Keratinocyte (primary cell): ENCODE measurements around the gene RFC4. TPM values are rescaled to one million over a fixed set of nuclear protein-coding genes. Genes with fewer than 3 reads are reported as not detected.

Experiments
- DNase-seq: peaks from one replicate; pipeline ENCODE4 v3.0.0-alpha.2; 2011; ENCODE audit warnings: low read depth, missing footprints, low spot score
- FAIRE-seq: peaks from 2 replicates; lab custom pipeline; 2011; peaks lifted over from hg19 to GRCh38; lab: Jason Lieb, UNC
- H2AFZ ChIP-seq: 2 replicates; pipeline ENCODE4 v1.6.0; 2012; ENCODE audit warnings: low read length, control low read depth, inconsistent platforms; ENCODE audit not compliant: control insufficient read depth
- H3K27ac ChIP-seq: 2 replicates; pipeline ENCODE4 v1.5.1; 2011; ENCODE audit warnings: low read length; ENCODE audit not compliant: control insufficient read depth, insufficient read depth
- H3K27me3 ChIP-seq: 3 replicates; pipeline ENCODE4 v1.6.0; 2011; ENCODE audit warnings: low read length; ENCODE audit not compliant: control insufficient read depth, insufficient read depth; ENCODE audit errors: extremely low read depth
- H3K36me3 ChIP-seq, 2 experiments: 2 replicates in 1 of 2; 3 replicates in 1 of 2; pipeline ENCODE4 v1.5.1; 2011; ENCODE audit warnings: low read length in 2 of 2, mild to moderate bottlenecking in 1 of 2; ENCODE audit not compliant: control insufficient read depth in 2 of 2, insufficient read depth in 2 of 2; ENCODE audit errors: extremely low read depth in 1 of 2
- H3K4me1 ChIP-seq: 3 replicates; pipeline ENCODE4 v1.5.1; 2011; ENCODE audit warnings: low read length; ENCODE audit not compliant: control insufficient read depth, insufficient read depth; ENCODE audit errors: extremely low read depth
- H3K4me2 ChIP-seq: 3 replicates; pipeline ENCODE4 v1.6.0; 2011; ENCODE audit warnings: low read depth, low read length; ENCODE audit not compliant: control insufficient read depth, insufficient read depth; ENCODE audit errors: extremely low read depth
- H3K4me3 ChIP-seq, 3 experiments: fragments of 200-600 bp in 1 of 3; sonication (generic) in 1 of 3; 2 replicates in 2 of 3; 3 replicates in 1 of 3; pipeline ENCODE4 v1.5.1; 2011 to 2016; ENCODE audit warnings: low read length in 3 of 3, mild to moderate bottlenecking in 3 of 3, control low read depth in 2 of 3, inconsistent platforms in 1 of 3, low read depth in 1 of 3, mixed read lengths in 1 of 3, mixed run types in 1 of 3, moderate library complexity in 1 of 3; ENCODE audit not compliant: control insufficient read depth in 2 of 3, insufficient read depth in 2 of 3; ENCODE audit errors: extremely low read depth in 1 of 3
- H3K79me2 ChIP-seq: 2 replicates; pipeline ENCODE4 v1.6.0; 2012; ENCODE audit warnings: low read length; ENCODE audit not compliant: control insufficient read depth, insufficient read depth
- H3K9ac ChIP-seq: 3 replicates; pipeline ENCODE4 v1.6.0; 2011; ENCODE audit warnings: low read length; ENCODE audit not compliant: control insufficient read depth, insufficient read depth; ENCODE audit errors: extremely low read depth
- H3K9me1 ChIP-seq: 3 replicates; pipeline ENCODE4 v1.6.0; 2011; ENCODE audit warnings: low read length; ENCODE audit not compliant: control insufficient read depth, insufficient read depth; ENCODE audit errors: extremely low read depth
- H3K9me3 ChIP-seq: 2 replicates; pipeline ENCODE4 v1.5.1; 2012; ENCODE audit warnings: low read depth, low read length; ENCODE audit not compliant: control insufficient read depth
- H4K20me1 ChIP-seq: 3 replicates; pipeline ENCODE4 v1.6.0; 2011; ENCODE audit warnings: low read length; ENCODE audit not compliant: control insufficient read depth, insufficient read depth; ENCODE audit errors: extremely low read depth
- EZH2 ChIP-seq: IDR thresholded peaks from one replicate; pipeline ENCODE4 v1.6.1; 2012; ENCODE audit warnings: inconsistent platforms, mild to moderate bottlenecking, low read length, moderate library complexity
- dilution Hi-C: fragments of 300-500 bp; cut with MboI; formaldehyde crosslinking; loops from one replicate; pipeline ENCODE4 v1.7.0; 2020; ENCODE audit warnings: low sequenced_read_pairs; ENCODE audit not compliant: extremely low pct_ligation_motif_present
- polyA plus RNA-seq, 5 experiments: library from polyadenylated mRNA; depleted of rRNA in 3 of 5; stranded (reverse) in 3 of 5; stranded (forward) in 1 of 5; unstranded in 1 of 5; fragments of >200 nt; gene quantifications; 1 replicate in 1 of 5; 2 replicates in 3 of 5; 3 replicates in 1 of 5; pipeline versions ENCODE4 v1.2.1 to v1.2.3, GENCODE V29; 2011 to 2012; ENCODE audit warnings: missing spikeins in 2 of 5, low read depth in 1 of 5, low replicate concordance in 1 of 5
- TF ChIP-seq, protein P1 (sequence below), 3 experiments: IDR thresholded peaks in 1 of 3; conservative IDR thresholded peaks in 1 of 3; optimal IDR thresholded peaks in 1 of 3; 2 replicates in 2 of 3; 3 replicates in 1 of 3; pipeline versions ENCODE3 to v1.5.1; 2011; ENCODE audit warnings: low read length in 3 of 3, mild to moderate bottlenecking in 3 of 3, moderate library complexity in 2 of 3, control low read depth in 1 of 3, inconsistent platforms in 1 of 3; ENCODE audit not compliant: insufficient read depth in 2 of 3; ENCODE audit errors: extremely low read depth in 1 of 3

Gene RFC4
- polyA plus RNA-seq, 1 donor (not counting 4 experiments of a cell fraction or from before 2014, with no cell fraction given), result 22.8 TPM

DNA sequence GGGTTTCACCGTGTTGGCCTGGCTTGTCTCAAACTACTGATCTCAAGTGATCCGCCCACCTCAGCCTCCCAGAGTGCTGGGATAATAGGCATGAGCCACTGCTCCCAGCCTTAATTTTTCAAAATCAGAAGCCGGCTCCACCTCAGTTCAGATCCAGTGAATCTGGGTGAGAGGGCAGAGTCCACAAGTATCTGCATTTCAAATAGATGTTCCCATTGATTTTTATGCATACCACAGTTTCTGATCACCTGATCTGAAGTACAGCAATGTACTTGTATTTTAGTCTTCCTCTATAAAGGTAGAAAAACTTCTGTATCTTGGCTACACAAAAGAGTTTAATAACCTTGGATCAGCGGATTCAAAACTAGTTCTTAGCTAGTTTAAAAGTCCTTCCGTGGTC lies 27.1 kb downstream of the RFC4 start:
- peaks cover 6% of the 10 kb centered on the region in 2 experiments for H3K36me3 ChIP-seq
- peaks cover 4% of the 10 kb centered on the region for H3K4me1 ChIP-seq
- H3K27me3 ChIP-seq, result no peaks in the 10 kb centered on the region
- no peak overlapping the region for H2AFZ ChIP-seq
- no peak overlapping the region for H3K27ac ChIP-seq
- H3K9me3 ChIP-seq, result no peaks in the 10 kb centered on the region
- no peak for FAIRE-seq
- H3K9me1 ChIP-seq, result no peaks in the 10 kb centered on the region
- H3K9ac ChIP-seq, result no peak overlapping the region
- dilution Hi-C loops, result no loop called here
- peaks cover 10% of the 10 kb centered on the region for H3K79me2 ChIP-seq
- H3K4me3 ChIP-seq, result no peak overlapping the region
- H3K4me2 ChIP-seq, result no peak overlapping the region
- no peak for DNase-seq
- H4K20me1 ChIP-seq, result peaks cover 3% of the 10 kb centered on the region
- TF ChIP-seq, protein P1, sequence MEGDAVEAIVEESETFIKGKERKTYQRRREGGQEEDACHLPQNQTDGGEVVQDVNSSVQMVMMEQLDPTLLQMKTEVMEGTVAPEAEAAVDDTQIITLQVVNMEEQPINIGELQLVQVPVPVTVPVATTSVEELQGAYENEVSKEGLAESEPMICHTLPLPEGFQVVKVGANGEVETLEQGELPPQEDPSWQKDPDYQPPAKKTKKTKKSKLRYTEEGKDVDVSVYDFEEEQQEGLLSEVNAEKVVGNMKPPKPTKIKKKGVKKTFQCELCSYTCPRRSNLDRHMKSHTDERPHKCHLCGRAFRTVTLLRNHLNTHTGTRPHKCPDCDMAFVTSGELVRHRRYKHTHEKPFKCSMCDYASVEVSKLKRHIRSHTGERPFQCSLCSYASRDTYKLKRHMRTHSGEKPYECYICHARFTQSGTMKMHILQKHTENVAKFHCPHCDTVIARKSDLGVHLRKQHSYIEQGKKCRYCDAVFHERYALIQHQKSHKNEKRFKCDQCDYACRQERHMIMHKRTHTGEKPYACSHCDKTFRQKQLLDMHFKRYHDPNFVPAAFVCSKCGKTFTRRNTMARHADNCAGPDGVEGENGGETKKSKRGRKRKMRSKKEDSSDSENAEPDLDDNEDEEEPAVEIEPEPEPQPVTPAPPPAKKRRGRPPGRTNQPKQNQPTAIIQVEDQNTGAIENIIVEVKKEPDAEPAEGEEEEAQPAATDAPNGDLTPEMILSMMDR (optimal IDR thresholded peaks at IDR 0.05 in 1 of 3, IDR thresholded peaks at IDR 0.05 in 1 of 3, conservative IDR thresholded peaks at IDR 0.05 in 1 of 3; ENCODE audit: extremely low read depth in 1 of 3, insufficient read depth in 2 of 3, low read length in 3 of 3), result no peak
- no peak for TF ChIP-seq EZH2

DNA sequence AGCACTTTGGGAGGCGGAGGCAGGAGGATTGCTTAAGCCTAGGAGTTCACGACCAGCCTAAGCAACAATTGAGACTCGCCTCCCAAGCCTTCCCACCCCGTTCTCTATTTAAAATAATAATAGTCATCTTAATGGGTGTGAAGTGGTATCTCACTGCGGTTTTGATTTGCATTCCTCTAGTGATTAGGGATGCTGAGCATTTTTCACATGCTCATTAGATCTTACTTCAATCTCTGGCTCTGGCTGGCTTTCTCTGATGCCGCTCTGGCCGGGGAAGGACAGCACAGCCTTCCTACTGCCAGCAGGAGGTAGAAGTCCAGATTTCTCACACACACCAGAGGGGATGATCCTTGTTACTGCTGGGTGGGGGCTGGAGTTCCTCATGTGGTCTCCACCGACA lies 30.3 kb downstream of the RFC4 start:
- Histone ChIP-seq H4K20me1 (no peaks in the 10 kb centered on the region), H3K9me1 (no peaks in the 10 kb centered on the region), H3K79me2 (no peaks in the 10 kb centered on the region), H3K4me2 (no peak overlapping the region), H3K9me3 (no peaks in the 10 kb centered on the region), H3K36me3 (no peaks in the 10 kb centered on the region), H3K27ac (no peak overlapping the region), H3K27me3 (no peaks in the 10 kb centered on the region), H3K9ac (no peak overlapping the region), H3K4me3 (no peak overlapping the region), H2AFZ (no peak overlapping the region), H3K4me1 (peaks cover 8% of the 10 kb centered on the region)
- FAIRE-seq (no peak), DNase-seq (no peak)
- TF ChIP-seq, protein P1 (optimal IDR thresholded peaks at IDR 0.05 in 1 of 3, IDR thresholded peaks at IDR 0.05 in 1 of 3, conservative IDR thresholded peaks at IDR 0.05 in 1 of 3; ENCODE audit: extremely low read depth in 1 of 3, insufficient read depth in 2 of 3, low read length in 3 of 3), result no peak
- no peak for TF ChIP-seq EZH2
- dilution Hi-C loops, result no loop called here
